ENCODE results near the gene KCTD15. TPM values are rescaled to one million over a fixed set of nuclear protein-coding genes. Genes with fewer than 3 reads are reported as not detected.

KCTD15 gene
- polyA plus RNA-seq, 1 donor (not counting 4 experiments of a cell fraction or from before 2014, with no cell fraction given): 16.2 TPM

DNA sequence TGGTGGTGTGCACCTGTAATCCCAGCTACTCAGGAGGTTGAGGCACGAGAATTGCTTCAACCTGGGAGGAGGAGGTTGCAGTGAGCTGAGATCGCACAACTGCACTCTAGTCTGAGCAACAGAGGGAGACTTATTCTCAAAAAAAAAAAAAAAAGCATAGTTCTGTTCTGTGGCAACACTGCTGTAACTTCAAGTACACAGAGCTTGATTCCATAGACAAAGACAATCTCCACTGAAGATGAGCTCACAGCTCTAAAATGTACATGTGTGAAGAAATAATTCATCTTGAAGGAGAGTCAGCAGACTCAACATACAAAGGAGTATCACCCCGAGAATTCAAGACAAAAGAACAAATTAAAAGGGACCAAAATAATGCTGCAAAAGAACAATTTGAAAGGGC lies 47.8 kb downstream of the KCTD15 start:
- FAIRE-seq: no peak
- no peaks in the 10 kb centered on the region for H4K20me1 ChIP-seq (ENCODE audit: control insufficient read depth, extremely low read depth, insufficient read depth, low read length)

DNA sequence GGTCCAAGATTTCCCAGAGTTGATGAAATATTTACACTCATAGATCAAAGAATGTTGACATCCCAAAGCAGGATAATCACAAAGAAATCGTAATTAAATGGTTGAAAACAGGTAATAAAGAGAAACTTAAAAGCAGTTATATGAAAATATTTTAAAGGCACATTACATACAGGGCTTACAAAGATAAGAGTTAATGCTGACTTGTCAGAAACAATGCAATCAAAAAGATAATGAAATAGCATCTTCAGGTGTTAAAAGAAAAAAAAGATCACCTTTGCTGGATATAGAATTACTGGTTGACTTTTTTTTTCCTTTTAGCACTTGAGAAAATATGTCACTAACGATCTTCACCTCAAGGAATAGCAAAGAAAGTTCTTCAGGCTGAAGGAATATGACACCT lies 48.8 kb downstream of the KCTD15 start:
- no peak overlapping the region for H3K4me2 ChIP-seq (ENCODE audit: control insufficient read depth, extremely low read depth, insufficient read depth, low read depth, low read length)
- no peak overlapping the region for H3K4me3 ChIP-seq (ENCODE audit: control insufficient read depth in 2 of 3, extremely low read depth in 1 of 3, insufficient read depth in 2 of 3, low read depth in 1 of 3, low read length in 3 of 3)
- no peak overlapping the region for H3K9ac ChIP-seq (ENCODE audit: control insufficient read depth, extremely low read depth, insufficient read depth, low read length)
- H3K9me3 ChIP-seq (ENCODE audit: control insufficient read depth, low read depth, low read length): no peaks in the 10 kb centered on the region
- DNase-seq (ENCODE audit: low read depth, low spot score) (no peak), FAIRE-seq (no peak)
- no peak overlapping the region for H3K27ac ChIP-seq (ENCODE audit: control insufficient read depth, insufficient read depth, low read length)
- dilution Hi-C loops (cut with MboI; ENCODE audit: extremely low pct_ligation_motif_present, low sequenced_read_pairs): no loop called here
- H2AFZ ChIP-seq (ENCODE audit: control insufficient read depth, low read length): no peak overlapping the region
- no peaks in the 10 kb centered on the region for H4K20me1 ChIP-seq (ENCODE audit: control insufficient read depth, extremely low read depth, insufficient read depth, low read length)
- peaks cover 3% of the 10 kb centered on the region for H3K27me3 ChIP-seq (ENCODE audit: control insufficient read depth, extremely low read depth, insufficient read depth, low read length)
- no peaks in the 10 kb centered on the region for H3K4me1 ChIP-seq (ENCODE audit: control insufficient read depth, extremely low read depth, insufficient read depth, low read length)
- H3K36me3 ChIP-seq (ENCODE audit: control insufficient read depth in 2 of 2, extremely low read depth in 1 of 2, insufficient read depth in 2 of 2, low read length in 2 of 2): no peaks in the 10 kb centered on the region
- H3K79me2 ChIP-seq (ENCODE audit: control insufficient read depth, insufficient read depth, low read length): no peaks in the 10 kb centered on the region
- H3K9me1 ChIP-seq (ENCODE audit: control insufficient read depth, extremely low read depth, insufficient read depth, low read length): no peaks in the 10 kb centered on the region
- TF ChIP-seq EZH2 (IDR thresholded peaks at IDR 0.05; ENCODE audit: low read length): no peak
- TF ChIP-seq, protein P1, sequence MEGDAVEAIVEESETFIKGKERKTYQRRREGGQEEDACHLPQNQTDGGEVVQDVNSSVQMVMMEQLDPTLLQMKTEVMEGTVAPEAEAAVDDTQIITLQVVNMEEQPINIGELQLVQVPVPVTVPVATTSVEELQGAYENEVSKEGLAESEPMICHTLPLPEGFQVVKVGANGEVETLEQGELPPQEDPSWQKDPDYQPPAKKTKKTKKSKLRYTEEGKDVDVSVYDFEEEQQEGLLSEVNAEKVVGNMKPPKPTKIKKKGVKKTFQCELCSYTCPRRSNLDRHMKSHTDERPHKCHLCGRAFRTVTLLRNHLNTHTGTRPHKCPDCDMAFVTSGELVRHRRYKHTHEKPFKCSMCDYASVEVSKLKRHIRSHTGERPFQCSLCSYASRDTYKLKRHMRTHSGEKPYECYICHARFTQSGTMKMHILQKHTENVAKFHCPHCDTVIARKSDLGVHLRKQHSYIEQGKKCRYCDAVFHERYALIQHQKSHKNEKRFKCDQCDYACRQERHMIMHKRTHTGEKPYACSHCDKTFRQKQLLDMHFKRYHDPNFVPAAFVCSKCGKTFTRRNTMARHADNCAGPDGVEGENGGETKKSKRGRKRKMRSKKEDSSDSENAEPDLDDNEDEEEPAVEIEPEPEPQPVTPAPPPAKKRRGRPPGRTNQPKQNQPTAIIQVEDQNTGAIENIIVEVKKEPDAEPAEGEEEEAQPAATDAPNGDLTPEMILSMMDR (optimal IDR thresholded peaks at IDR 0.05 in 1 of 3, IDR thresholded peaks at IDR 0.05 in 1 of 3, conservative IDR thresholded peaks at IDR 0.05 in 1 of 3; ENCODE audit: extremely low read depth in 1 of 3, insufficient read depth in 2 of 3, low read length in 3 of 3): no peak

More for the DNA sequence above, 47.8 kb downstream of the KCTD15 start:
- Histone ChIP-seq H3K9me1 (ENCODE audit: control insufficient read depth, extremely low read depth, insufficient read depth, low read length) (no peaks in the 10 kb centered on the region), H3K27ac (ENCODE audit: control insufficient read depth, insufficient read depth, low read length) (no peak overlapping the region), H3K4me3 (ENCODE audit: control insufficient read depth in 2 of 3, extremely low read depth in 1 of 3, insufficient read depth in 2 of 3, low read depth in 1 of 3, low read length in 3 of 3) (no peak overlapping the region), H3K27me3 (ENCODE audit: control insufficient read depth, extremely low read depth, insufficient read depth, low read length) (peaks cover 3% of the 10 kb centered on the region), H3K4me2 (ENCODE audit: control insufficient read depth, extremely low read depth, insufficient read depth, low read depth, low read length) (no peak overlapping the region), H3K9ac (ENCODE audit: control insufficient read depth, extremely low read depth, insufficient read depth, low read length) (no peak overlapping the region), H3K4me1 (ENCODE audit: control insufficient read depth, extremely low read depth, insufficient read depth, low read length) (no peaks in the 10 kb centered on the region), H2AFZ (ENCODE audit: control insufficient read depth, low read length) (no peak overlapping the region), H3K36me3 (ENCODE audit: control insufficient read depth in 2 of 2, extremely low read depth in 1 of 2, insufficient read depth in 2 of 2, low read length in 2 of 2) (no peaks in the 10 kb centered on the region), H3K79me2 (ENCODE audit: control insufficient read depth, insufficient read depth, low read length) (no peaks in the 10 kb centered on the region), H3K9me3 (ENCODE audit: control insufficient read depth, low read depth, low read length) (no peaks in the 10 kb centered on the region)
- DNase-seq (ENCODE audit: low read depth, low spot score): no peak
- dilution Hi-C loops (cut with MboI; ENCODE audit: extremely low pct_ligation_motif_present, low sequenced_read_pairs): no loop called here
- no peak for TF ChIP-seq EZH2 (IDR thresholded peaks at IDR 0.05; ENCODE audit: low read length)
- TF ChIP-seq, protein P1 (optimal IDR thresholded peaks at IDR 0.05 in 1 of 3, IDR thresholded peaks at IDR 0.05 in 1 of 3, conservative IDR thresholded peaks at IDR 0.05 in 1 of 3; ENCODE audit: extremely low read depth in 1 of 3, insufficient read depth in 2 of 3, low read length in 3 of 3): no peak
